Measurements from ENCODE around the gene LDB2.

The LDB2 gene

DNA sequence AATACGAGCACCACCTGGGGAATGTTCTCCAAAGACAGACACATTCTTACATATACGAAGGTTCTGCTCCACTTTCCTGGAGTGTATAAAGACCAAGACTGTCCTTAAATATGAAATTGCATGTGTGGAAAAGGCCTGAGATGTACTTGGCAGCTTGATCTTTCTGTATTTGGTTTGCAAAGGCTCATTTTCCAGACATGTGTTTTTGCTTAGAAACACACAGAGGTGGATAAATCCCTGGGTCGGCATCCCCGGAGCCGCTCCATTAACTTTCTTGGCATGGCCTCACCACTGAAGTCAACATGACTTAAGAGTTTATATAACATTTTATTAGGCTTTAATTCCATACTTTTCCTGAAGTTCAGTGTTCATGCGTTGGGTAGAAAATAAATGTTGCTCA is 239.4 kb downstream of the LDB2 start:
- no peak for DNase-seq (ENCODE audit: low read depth)
- no peak overlapping the region for H3K4me3 ChIP-seq (ENCODE audit: low read depth, low read length)
- TF ChIP-seq POLR2A (IDR thresholded peaks at IDR 0.05; ENCODE audit: extremely low read depth, insufficient read length) (no peak), CTCF (IDR thresholded peaks at IDR 0.05; ENCODE audit: low read depth, low read length) (no peak), MYC (IDR thresholded peaks at IDR 0.05; ENCODE audit: low read depth, low read length) (no peak)
- TF ChIP-seq, protein P1, sequence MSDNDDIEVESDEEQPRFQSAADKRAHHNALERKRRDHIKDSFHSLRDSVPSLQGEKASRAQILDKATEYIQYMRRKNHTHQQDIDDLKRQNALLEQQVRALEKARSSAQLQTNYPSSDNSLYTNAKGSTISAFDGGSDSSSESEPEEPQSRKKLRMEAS (IDR thresholded peaks at IDR 0.05; ENCODE audit: low read depth, low read length) = no peak

- DNase-seq (ENCODE audit: low read depth) = no peak
- TF ChIP-seq POLR2A (IDR thresholded peaks at IDR 0.05; ENCODE audit: extremely low read depth, insufficient read length) (no peak), MYC (IDR thresholded peaks at IDR 0.05; ENCODE audit: low read depth, low read length) (no peak), CTCF (IDR thresholded peaks at IDR 0.05; ENCODE audit: low read depth, low read length) (no peak)
- TF ChIP-seq, protein P1 (IDR thresholded peaks at IDR 0.05; ENCODE audit: low read depth, low read length) = no peak
- H3K4me3 ChIP-seq (ENCODE audit: low read depth, low read length) = no peak overlapping the region
These were observed 240.3 kb downstream of the LDB2 start for GRCh38 chr4:16658183-16658582.

DNA sequence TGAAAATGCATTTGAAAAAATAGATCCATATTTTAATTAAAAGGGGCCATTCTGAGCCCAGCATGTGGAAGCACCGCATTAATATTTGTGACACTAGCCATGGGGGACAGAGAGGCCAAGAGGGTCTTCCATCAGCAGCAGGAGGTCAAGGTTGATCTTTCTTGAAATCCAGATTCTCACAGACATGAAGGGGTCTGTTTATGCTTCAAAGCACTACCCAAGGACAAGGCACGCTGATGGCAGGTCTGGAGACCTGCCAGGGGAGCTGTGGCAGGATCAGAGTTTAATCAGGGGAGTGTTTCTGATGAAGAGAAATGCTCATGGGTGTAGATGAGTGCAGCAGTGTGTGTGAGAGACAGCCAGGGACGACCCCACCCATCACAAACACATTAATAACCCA is 243.3 kb downstream of the LDB2 start:
- TF ChIP-seq, protein P1 (IDR thresholded peaks at IDR 0.05; ENCODE audit: low read depth, low read length) = no peak
- no peak for TF ChIP-seq POLR2A (IDR thresholded peaks at IDR 0.05; ENCODE audit: extremely low read depth, insufficient read length)
- no peak for TF ChIP-seq MYC (IDR thresholded peaks at IDR 0.05; ENCODE audit: low read depth, low read length)
- TF ChIP-seq CTCF (IDR thresholded peaks at IDR 0.05; ENCODE audit: low read depth, low read length) = no peak
- DNase-seq (ENCODE audit: low read depth) = no peak
- H3K4me3 ChIP-seq (ENCODE audit: low read depth, low read length) = no peak overlapping the region

DNA sequence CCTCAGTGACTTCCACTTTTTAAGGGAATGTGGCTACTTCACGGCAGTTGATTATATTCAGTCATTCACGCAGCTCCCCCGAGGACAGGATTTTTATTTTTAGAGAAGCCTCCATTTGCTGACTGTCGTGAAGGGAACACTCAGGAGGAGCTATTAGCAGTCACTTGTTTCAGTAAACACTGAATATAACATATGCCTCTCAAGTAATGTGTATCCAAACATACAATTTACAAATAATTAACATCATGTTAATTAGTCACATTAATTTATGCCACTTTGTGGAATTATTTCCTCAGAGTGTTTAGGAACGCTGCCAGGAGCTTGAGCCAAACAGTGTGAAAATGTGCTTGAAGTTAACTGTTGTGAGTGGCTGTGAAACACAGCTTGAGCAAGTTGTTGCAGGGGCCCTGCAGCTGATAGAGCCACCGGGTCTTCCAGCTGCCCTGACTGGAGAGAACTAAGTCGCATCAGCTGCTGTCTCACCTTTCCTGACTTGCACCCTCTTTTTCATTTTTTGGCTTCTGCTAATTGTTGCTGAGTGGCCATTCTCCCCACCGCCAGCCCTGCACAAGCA is 245.6 kb downstream of the LDB2 start:
- TF ChIP-seq MYC (IDR thresholded peaks at IDR 0.05; ENCODE audit: low read depth, low read length) (no peak), POLR2A (IDR thresholded peaks at IDR 0.05; ENCODE audit: extremely low read depth, insufficient read length) (no peak), CTCF (IDR thresholded peaks at IDR 0.05; ENCODE audit: low read depth, low read length) (no peak)
- TF ChIP-seq, protein P1 (IDR thresholded peaks at IDR 0.05; ENCODE audit: low read depth, low read length) = no peak
- no peak for DNase-seq (ENCODE audit: low read depth)

GRCh38 chr4:16646459-16646858 is 252.0 kb downstream of the LDB2 start:
- TF ChIP-seq MYC (IDR thresholded peaks at IDR 0.05; ENCODE audit: low read depth, low read length) (no peak), CTCF (IDR thresholded peaks at IDR 0.05; ENCODE audit: low read depth, low read length) (no peak), POLR2A (IDR thresholded peaks at IDR 0.05; ENCODE audit: extremely low read depth, insufficient read length) (no peak)
- TF ChIP-seq, protein P1 (IDR thresholded peaks at IDR 0.05; ENCODE audit: low read depth, low read length) = no peak
- no peak for DNase-seq (ENCODE audit: low read depth)
- H3K4me3 ChIP-seq (ENCODE audit: low read depth, low read length) = no peak overlapping the region

More for the DNA sequence above, 245.6 kb downstream of the LDB2 start:
- no peak overlapping the region for H3K4me3 ChIP-seq (ENCODE audit: low read depth, low read length)
